Right atrium auricular region (tissue), 2 donors: Measurements from ENCODE around the gene LMNA. TPM values are rescaled to one million over a fixed set of nuclear protein-coding genes. Genes with fewer than 3 reads are reported as not detected.

Source experiments
- DNase-seq: peaks from one replicate; pipeline ENCODE4 v3.0.0-alpha.2; 2019; ENCODE audit warnings: low spot score
- H3K27ac ChIP-seq, 2 donors: fragments of 200-600 bp; sonication (generic); 1 replicate in 1 of 2; 2 replicates in 1 of 2; pipeline ENCODE4 v1.5.1; 2016 to 2019
- H3K27me3 ChIP-seq, 2 donors: fragments of 200-600 bp; sonication (generic); one replicate each; pipeline versions ENCODE4 v1.5.1 to v1.6.0; 2017 to 2019
- H3K36me3 ChIP-seq: fragments of 200-600 bp; sonication (generic); one replicate; pipeline ENCODE4 v1.5.1; 2016
- H3K4me1 ChIP-seq, 2 donors: fragments of 200-600 bp; sonication (generic); one replicate each; pipeline versions ENCODE4 v1.5.1 to v1.6.0; 2017 to 2019
- H3K4me3 ChIP-seq, 2 donors: fragments of 200-600 bp; sonication (generic); 1 replicate in 1 of 2; 2 replicates in 1 of 2; pipeline ENCODE4 v1.5.1; 2017 to 2019; ENCODE audit warnings: mild to moderate bottlenecking in 1 of 2, moderate library complexity in 1 of 2
- H3K9me3 ChIP-seq, 2 donors: fragments of 200-600 bp; sonication (generic); one replicate each; pipeline ENCODE4 v1.5.1; 2019
- CTCF ChIP-seq, 2 donors: fragments of 200-600 bp; sonication (generic); IDR thresholded peaks; one replicate each; pipeline ENCODE4 v1.5.1; 2019; ENCODE audit warnings: antibody characterized with exemption in 2 of 2
- total RNA-seq, 2 donors: library from RNA; depleted of rRNA; stranded (reverse); fragments of >200 nt; gene quantifications; one replicate each; pipeline ENCODE4 v1.1.0, GENCODE V29; 2016

LMNA gene
- total RNA-seq, 2 donors from 2014 or later = 258 to 273 TPM

- H3K4me3 ChIP-seq = no peak overlapping the region
- H3K27me3 ChIP-seq = no peaks in the 10 kb centered on the region
- peaks cover 0 to 18% of the 10 kb centered on the region in 2 donors for H3K4me1 ChIP-seq
- H3K27ac ChIP-seq = no peak overlapping the region
- DNase-seq = no peak
- H3K9me3 ChIP-seq = no peaks in the 10 kb centered on the region
- no peak for TF ChIP-seq CTCF (IDR thresholded peaks at IDR 0.05)
- no peaks in the 10 kb centered on the region for H3K36me3 ChIP-seq
These were observed 39.3 kb upstream of the LMNA start for GRCh38 chr1:156075162-156075561.

- TF ChIP-seq CTCF (IDR thresholded peaks at IDR 0.05) = no peak
- no peak overlapping the region for H3K27ac ChIP-seq
- no peaks in the 10 kb centered on the region for H3K9me3 ChIP-seq
- H3K27me3 ChIP-seq = no peaks in the 10 kb centered on the region
- no peaks in the 10 kb centered on the region for H3K36me3 ChIP-seq
- peaks cover 0 to 18% of the 10 kb centered on the region in 2 donors for H3K4me1 ChIP-seq
- DNase-seq = no peak
- peak overlapping the region in 1 of 2 donors; percentile 51 for H3K4me3 ChIP-seq
These were observed 38.7 kb upstream of the LMNA start for GRCh38 chr1:156075775-156076204.

GRCh38 chr1:156076609-156077429 is 37.7 kb upstream of the LMNA start:
- DNase-seq = no peak
- H3K4me3 ChIP-seq = peak overlapping the region; percentile 39 to 51
- no peaks in the 10 kb centered on the region for H3K36me3 ChIP-seq
- TF ChIP-seq CTCF (IDR thresholded peaks at IDR 0.05) = no peak
- no peaks in the 10 kb centered on the region for H3K27me3 ChIP-seq
- no peak overlapping the region for H3K27ac ChIP-seq
- H3K4me1 ChIP-seq = peaks cover 0 to 26% of the 10 kb centered on the region in 2 donors
- H3K9me3 ChIP-seq = no peaks in the 10 kb centered on the region

GRCh38 chr1:156077430-156077760 is 37.1 kb upstream of the LMNA start:
- Histone ChIP-seq H3K9me3 (no peaks in the 10 kb centered on the region), H3K27ac (no peak overlapping the region), H3K4me3 (no peak overlapping the region), H3K27me3 (no peaks in the 10 kb centered on the region), H3K4me1 (peaks cover 0 to 30% of the 10 kb centered on the region in 2 donors), H3K36me3 (no peaks in the 10 kb centered on the region)
- no peak for TF ChIP-seq CTCF (IDR thresholded peaks at IDR 0.05)
- no peak for DNase-seq

- Histone ChIP-seq H3K4me1 (peaks cover 0 to 40% of the 10 kb centered on the region in 2 donors), H3K9me3 (no peaks in the 10 kb centered on the region), H3K27me3 (no peaks in the 10 kb centered on the region), H3K27ac (no peak overlapping the region), H3K36me3 (no peaks in the 10 kb centered on the region), H3K4me3 (no peak overlapping the region)
- no peak for TF ChIP-seq CTCF (IDR thresholded peaks at IDR 0.05)
- no peak for DNase-seq
These were observed 35.8 kb upstream of the LMNA start for GRCh38 chr1:156078728-156079127.

GRCh38 chr1:156079762-156080161 is 34.7 kb upstream of the LMNA start:
- DNase-seq = no peak
- TF ChIP-seq CTCF (IDR thresholded peaks at IDR 0.05) = no peak
- Histone ChIP-seq H3K36me3 (no peaks in the 10 kb centered on the region), H3K27me3 (no peaks in the 10 kb centered on the region), H3K9me3 (no peaks in the 10 kb centered on the region), H3K27ac (no peak overlapping the region), H3K4me1 (peaks cover 0 to 41% of the 10 kb centered on the region in 2 donors), H3K4me3 (no peak overlapping the region)
